Measurements from ENCODE around the gene CNN3. TPM values are rescaled to one million over a fixed set of nuclear protein-coding genes. Genes with fewer than 3 reads are reported as not detected.

Gene CNN3
- polyA plus RNA-seq (ENCODE audit: insufficient read length in 3 of 3): 100 to 1,000 TPM; 384 to 421 (median 389) TPM

- peak; percentile 57 to 86 (median 79) for DNase-seq (ENCODE audit: low read depth in 3 of 3, low spot score in 2 of 3)
Measured at GRCh38 chr1:94926915-94927404, at the start of gene CNN3. TSS of gene CNN3 (minus strand) at chr1:94927110. CDS start at chr1:94926894, 216 bp downstream.

- DNase-seq (ENCODE audit: low read depth in 3 of 3, low spot score in 2 of 3): no peak
Measured at GRCh38 chr1:94974824-94975223, 47.9 kb upstream of the CNN3 start.

- no peak for DNase-seq (ENCODE audit: low read depth in 3 of 3, low spot score in 2 of 3)
Measured at GRCh38 chr1:94974241-94974640, 47.3 kb upstream of the CNN3 start.

- DNase-seq (ENCODE audit: low read depth in 3 of 3, low spot score in 2 of 3): no peak
Measured at GRCh38 chr1:94973309-94973922, 46.5 kb upstream of the CNN3 start.

- no peak for DNase-seq (ENCODE audit: low read depth in 3 of 3, low spot score in 2 of 3)
Measured at GRCh38 chr1:94971491-94971924, 44.6 kb upstream of the CNN3 start.

GRCh38 chr1:94970783-94971182 lies 43.9 kb upstream of the CNN3 start:
- no peak for DNase-seq (ENCODE audit: low read depth in 3 of 3, low spot score in 2 of 3)

GRCh38 chr1:94969137-94969536 lies 42.2 kb upstream of the CNN3 start:
- no peak for DNase-seq (ENCODE audit: low read depth in 3 of 3, low spot score in 2 of 3)

- no peak for DNase-seq (ENCODE audit: low read depth in 3 of 3, low spot score in 2 of 3)
Measured at GRCh38 chr1:94966033-94966432, 39.1 kb upstream of the CNN3 start.

- DNase-seq (ENCODE audit: low read depth in 3 of 3, low spot score in 2 of 3): no peak
Measured at GRCh38 chr1:94963864-94964263, 37.0 kb upstream of the CNN3 start.

GRCh38 chr1:94962409-94963265 lies 35.7 kb upstream of the CNN3 start:
- DNase-seq (ENCODE audit: low read depth in 3 of 3, low spot score in 2 of 3): no peak

- no peak for DNase-seq (ENCODE audit: low read depth in 3 of 3, low spot score in 2 of 3)
Measured at GRCh38 chr1:94961988-94962387, 35.1 kb upstream of the CNN3 start.

GRCh38 chr1:94961582-94961981 lies 34.7 kb upstream of the CNN3 start:
- no peak for DNase-seq (ENCODE audit: low read depth in 3 of 3, low spot score in 2 of 3)

GRCh38 chr1:94958081-94958480 lies 31.2 kb upstream of the CNN3 start:
- DNase-seq (ENCODE audit: low read depth in 3 of 3, low spot score in 2 of 3): no peak

- no peak for DNase-seq (ENCODE audit: low read depth in 3 of 3, low spot score in 2 of 3)
Measured at GRCh38 chr1:94955767-94956632, 29.1 kb upstream of the CNN3 start.

- no peak for DNase-seq (ENCODE audit: low read depth in 3 of 3, low spot score in 2 of 3)
Measured at GRCh38 chr1:94954263-94955220, 27.6 kb upstream of the CNN3 start.

GRCh38 chr1:94953746-94954145 lies 26.8 kb upstream of the CNN3 start:
- DNase-seq (ENCODE audit: low read depth in 3 of 3, low spot score in 2 of 3): no peak

- no peak for DNase-seq (ENCODE audit: low read depth in 3 of 3, low spot score in 2 of 3)
Measured at GRCh38 chr1:94953107-94953506, 26.2 kb upstream of the CNN3 start.

GRCh38 chr1:94952539-94952938 lies 25.6 kb upstream of the CNN3 start:
- DNase-seq (ENCODE audit: low read depth in 3 of 3, low spot score in 2 of 3): no peak

- no peak for DNase-seq (ENCODE audit: low read depth in 3 of 3, low spot score in 2 of 3)
Measured at GRCh38 chr1:94951509-94952208, 24.7 kb upstream of the CNN3 start.
